ENCODE results near the gene TFIP11.
"Not testable (repeated sequence)": the region's sequence is repeated elsewhere in the genome, so short reads cannot be mapped to it uniquely, and the experiment has no call there.

The TFIP11 gene

GRCh38 chr22:26534874-26535602 is 22.8 kb upstream of the TFIP11 start:
- TF ChIP-seq MAX (IDR thresholded peaks at IDR 0.05; ENCODE audit: low read depth, low read length) (no peak), CTCF (IDR thresholded peaks at IDR 0.05; ENCODE audit: low read depth, low read length) (no peak), POLR2A (IDR thresholded peaks at IDR 0.05; ENCODE audit: extremely low read depth, insufficient read length) (no peak), MYC (IDR thresholded peaks at IDR 0.05; ENCODE audit: low read depth, low read length) (no peak)
- no peak overlapping the region for H3K4me3 ChIP-seq (ENCODE audit: low read depth, low read length)
- DNase-seq (ENCODE audit: low read depth) = no peak

GRCh38 chr22:26534171-26534855 is 22.0 kb upstream of the TFIP11 start:
- TF ChIP-seq CTCF (IDR thresholded peaks at IDR 0.05; ENCODE audit: low read depth, low read length) (no peak), MYC (IDR thresholded peaks at IDR 0.05; ENCODE audit: low read depth, low read length) (no peak), POLR2A (IDR thresholded peaks at IDR 0.05; ENCODE audit: extremely low read depth, insufficient read length) (no peak), MAX (IDR thresholded peaks at IDR 0.05; ENCODE audit: low read depth, low read length) (no peak)
- H3K4me3 ChIP-seq (ENCODE audit: low read depth, low read length) = no peak overlapping the region
- no peak for DNase-seq (ENCODE audit: low read depth)

GRCh38 chr22:26529345-26529744 is 17.1 kb upstream of the TFIP11 start:
- TF ChIP-seq MYC (IDR thresholded peaks at IDR 0.05; ENCODE audit: low read depth, low read length) (no peak), POLR2A (IDR thresholded peaks at IDR 0.05; ENCODE audit: extremely low read depth, insufficient read length) (no peak), CTCF (IDR thresholded peaks at IDR 0.05; ENCODE audit: low read depth, low read length) (no peak)
- DNase-seq (ENCODE audit: low read depth) = peak; percentile 74

GRCh38 chr22:26528518-26528917 is 16.2 kb upstream of the TFIP11 start:
- not testable (repeated sequence) for DNase-seq (ENCODE audit: low read depth); H3K4me3 ChIP-seq (ENCODE audit: low read depth, low read length)

More at GRCh38 chr22:26529345-26529744, 17.1 kb upstream of the TFIP11 start:
- no peak overlapping the region for H3K4me3 ChIP-seq (ENCODE audit: low read depth, low read length)

GRCh38 chr22:26527574-26528465 is 15.5 kb upstream of the TFIP11 start:
- H3K4me3 ChIP-seq (ENCODE audit: low read depth, low read length) = no peak overlapping the region
- no peak for DNase-seq (ENCODE audit: low read depth)
- TF ChIP-seq MAX (IDR thresholded peaks at IDR 0.05; ENCODE audit: low read depth, low read length) = no peak
- no peak for TF ChIP-seq MYC (IDR thresholded peaks at IDR 0.05; ENCODE audit: low read depth, low read length)
- TF ChIP-seq CTCF (IDR thresholded peaks at IDR 0.05; ENCODE audit: low read depth, low read length) = no peak
- TF ChIP-seq POLR2A (IDR thresholded peaks at IDR 0.05; ENCODE audit: extremely low read depth, insufficient read length) = no peak

- H3K4me3 ChIP-seq (ENCODE audit: low read depth, low read length) = no peak overlapping the region
- TF ChIP-seq POLR2A (IDR thresholded peaks at IDR 0.05; ENCODE audit: extremely low read depth, insufficient read length) (no peak), MYC (IDR thresholded peaks at IDR 0.05; ENCODE audit: low read depth, low read length) (no peak), MAX (IDR thresholded peaks at IDR 0.05; ENCODE audit: low read depth, low read length) (no peak), CTCF (IDR thresholded peaks at IDR 0.05; ENCODE audit: low read depth, low read length) (no peak)
- no peak for DNase-seq (ENCODE audit: low read depth)
Measured at GRCh38 chr22:26527167-26527566, 14.9 kb upstream of the TFIP11 start.

Measured in NB4 (cell line).